Measurements from ENCODE around the gene DKC1.
A peak's percentile ranks its signal among the peaks of the same experiment; 100 is the strongest.
"Not testable (repeated sequence)": the region's sequence is repeated elsewhere in the genome, so short reads cannot be mapped to it uniquely, and the experiment has no call there.

DKC1 gene

GRCh38 chrX:154793084-154793795 is 30.6 kb downstream of the DKC1 start:
- no peak for DNase-seq

- DNase-seq, result no peak
These were observed 32.4 kb downstream of the DKC1 start for GRCh38 chrX:154795016-154795415.

- no peak for DNase-seq
These were observed 34.3 kb downstream of the DKC1 start for GRCh38 chrX:154797006-154797405.

- no peak for DNase-seq
These were observed 37.1 kb downstream of the DKC1 start for GRCh38 chrX:154799556-154800348.

- DNase-seq, result no peak
These were observed 38.0 kb downstream of the DKC1 start for GRCh38 chrX:154800478-154801210.

GRCh38 chrX:154802947-154803346 is 40.3 kb downstream of the DKC1 start:
- no peak for DNase-seq

GRCh38 chrX:154804261-154804956 is 41.7 kb downstream of the DKC1 start:
- DNase-seq, result no peak

GRCh38 chrX:154804957-154805695 is 42.5 kb downstream of the DKC1 start, which contains the start of gene MPP1:
MPP1 (minus strand) TSS chrX:154805485; CDS start chrX:154805373, 112 bp downstream.
- DNase-seq, result peak; percentile 65

- peak; percentile 30 for DNase-seq
These were observed 43.0 kb downstream of the DKC1 start for GRCh38 chrX:154805696-154806091.

- no peak for DNase-seq
These were observed 44.3 kb downstream of the DKC1 start for GRCh38 chrX:154806837-154807501.

GRCh38 chrX:154809939-154810665 is 47.4 kb downstream of the DKC1 start:
- DNase-seq, result no peak

GRCh38 chrX:154812341-154813101 is 49.9 kb downstream of the DKC1 start:
- DNase-seq, result no peak

- no peak for DNase-seq
These were observed 51.1 kb downstream of the DKC1 start for GRCh38 chrX:154813801-154814200.

- DNase-seq, result no peak
These were observed 52.7 kb downstream of the DKC1 start for GRCh38 chrX:154815274-154815818.

GRCh38 chrX:154816326-154816898 is 53.7 kb downstream of the DKC1 start:
- DNase-seq, result not testable (repeated sequence)

- DNase-seq, result not testable (repeated sequence)
These were observed 54.5 kb downstream of the DKC1 start for GRCh38 chrX:154817048-154817618.

GRCh38 chrX:154818916-154819770 is 56.5 kb downstream of the DKC1 start:
- DNase-seq, result no peak

- DNase-seq, result no peak
These were observed 57.2 kb downstream of the DKC1 start for GRCh38 chrX:154819771-154820341.

All from fibroblast of skin of right biceps (primary cell).